Measurements from ENCODE around the gene UNC45A.
A peak's percentile ranks its signal among the peaks of the same experiment; 100 is the strongest.

The UNC45A gene

GRCh38 chr15:90946941-90947576 lies 12.0 kb downstream of the UNC45A start:
- FAIRE-seq: no peak

- no peak for FAIRE-seq
Observed at GRCh38 chr15:90947577-90948357, 12.7 kb downstream of the UNC45A start.

GRCh38 chr15:90948506-90948905 lies 13.4 kb downstream of the UNC45A start:
- FAIRE-seq: no peak

GRCh38 chr15:90949979-90950675 lies 15.0 kb downstream of the UNC45A start:
- FAIRE-seq: no peak

- FAIRE-seq: no peak
Observed at GRCh38 chr15:90950676-90951075, 15.6 kb downstream of the UNC45A start.

GRCh38 chr15:90952901-90953677 lies 18.0 kb downstream of the UNC45A start:
- FAIRE-seq: no peak

GRCh38 chr15:90953947-90954711 lies 19.0 kb downstream of the UNC45A start:
- FAIRE-seq: no peak

GRCh38 chr15:90954712-90955623 lies 19.9 kb downstream of the UNC45A start, which contains the start of gene RCCD1:
RCCD1 (plus strand) TSS chr15:90954884; CDS start chr15:90956735, 1,851 bp downstream.
- peak; percentile 50 for FAIRE-seq

- FAIRE-seq: no peak
Observed at GRCh38 chr15:90955624-90956273, 20.7 kb downstream of the UNC45A start.

GRCh38 chr15:90956274-90957030 lies 21.4 kb downstream of the UNC45A start:
- FAIRE-seq: no peak

GRCh38 chr15:90957031-90957790 lies 22.1 kb downstream of the UNC45A start:
- no peak for FAIRE-seq

GRCh38 chr15:90957791-90958190 lies 22.7 kb downstream of the UNC45A start:
- no peak for FAIRE-seq

- no peak for FAIRE-seq
Observed at GRCh38 chr15:90959028-90959595, 24.0 kb downstream of the UNC45A start.

- FAIRE-seq: no peak
Observed at GRCh38 chr15:90959894-90960293, 24.8 kb downstream of the UNC45A start.

- no peak for FAIRE-seq
Observed at GRCh38 chr15:90960298-90961091, 25.4 kb downstream of the UNC45A start.

- FAIRE-seq: no peak
Observed at GRCh38 chr15:90962021-90962420, 26.9 kb downstream of the UNC45A start.

- no peak for FAIRE-seq
Observed at GRCh38 chr15:90966262-90966661, 31.2 kb downstream of the UNC45A start.

GRCh38 chr15:90967206-90967605 lies 32.1 kb downstream of the UNC45A start:
- no peak for FAIRE-seq

Data from endometrium (tissue), 2 donors.